Neural progenitor cell (in vitro differentiated cells): Measurements from ENCODE around the gene STRAP.

ENCODE experiments used
- EZH2 ChIP-seq: fragments of 200-600 bp; sonication (generic); IDR thresholded peaks from 2 replicates; pipeline ENCODE4 v1.6.1; 2017; ENCODE audit warnings: antibody characterized with exemption, mild to moderate bottlenecking, moderate library complexity
- EZH2phosphoT487 ChIP-seq: fragments of 200-600 bp; sonication (generic); IDR thresholded peaks from 2 replicates; pipeline ENCODE4 v1.6.1; 2017; ENCODE audit warnings: antibody characterized with exemption
- TF ChIP-seq, protein P1 (sequence below): fragments of 200-600 bp; sonication (generic); IDR thresholded peaks from 2 replicates; pipeline ENCODE4 v1.5.1; 2017; ENCODE audit warnings: antibody characterized with exemption, mild to moderate bottlenecking

DNA sequence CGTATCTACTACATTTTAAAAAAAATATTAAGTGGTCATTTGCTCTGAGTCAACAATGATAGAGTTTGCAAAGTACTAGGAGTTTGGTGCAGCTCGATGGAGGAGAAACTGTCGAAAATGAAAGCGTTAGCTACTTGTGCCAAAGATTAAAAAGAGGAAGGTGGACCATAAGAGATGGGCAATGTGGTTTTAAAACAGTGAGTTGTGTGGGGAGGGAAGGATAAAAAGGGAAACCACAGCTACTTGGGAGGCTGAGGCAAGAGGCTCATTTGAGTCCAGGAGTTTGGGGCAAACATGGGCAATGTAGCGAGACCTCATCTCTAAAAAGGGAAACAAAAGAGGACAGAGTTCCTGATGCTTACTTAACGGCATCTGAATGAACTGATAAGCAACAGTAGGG, 18.2 kb upstream of the STRAP start:
- TF ChIP-seq, protein P1, sequence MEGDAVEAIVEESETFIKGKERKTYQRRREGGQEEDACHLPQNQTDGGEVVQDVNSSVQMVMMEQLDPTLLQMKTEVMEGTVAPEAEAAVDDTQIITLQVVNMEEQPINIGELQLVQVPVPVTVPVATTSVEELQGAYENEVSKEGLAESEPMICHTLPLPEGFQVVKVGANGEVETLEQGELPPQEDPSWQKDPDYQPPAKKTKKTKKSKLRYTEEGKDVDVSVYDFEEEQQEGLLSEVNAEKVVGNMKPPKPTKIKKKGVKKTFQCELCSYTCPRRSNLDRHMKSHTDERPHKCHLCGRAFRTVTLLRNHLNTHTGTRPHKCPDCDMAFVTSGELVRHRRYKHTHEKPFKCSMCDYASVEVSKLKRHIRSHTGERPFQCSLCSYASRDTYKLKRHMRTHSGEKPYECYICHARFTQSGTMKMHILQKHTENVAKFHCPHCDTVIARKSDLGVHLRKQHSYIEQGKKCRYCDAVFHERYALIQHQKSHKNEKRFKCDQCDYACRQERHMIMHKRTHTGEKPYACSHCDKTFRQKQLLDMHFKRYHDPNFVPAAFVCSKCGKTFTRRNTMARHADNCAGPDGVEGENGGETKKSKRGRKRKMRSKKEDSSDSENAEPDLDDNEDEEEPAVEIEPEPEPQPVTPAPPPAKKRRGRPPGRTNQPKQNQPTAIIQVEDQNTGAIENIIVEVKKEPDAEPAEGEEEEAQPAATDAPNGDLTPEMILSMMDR: no peak
- no peak for TF ChIP-seq EZH2
- no peak for TF ChIP-seq EZH2phosphoT487
